OCI-LY7 (cell line): Measurements from ENCODE around the gene KDM4B. TPM values are rescaled to one million over a fixed set of nuclear protein-coding genes. Genes with fewer than 3 reads are reported as not detected.
A peak's percentile ranks its signal among the peaks of the same experiment; 100 is the strongest.

ENCODE experiments used
- BruUV-seq: library from RNA; stranded (reverse); fragments of 400-500 nt; replicated peaks from 2 replicates; lab custom pipeline; 2021; lab: Mats Ljungman, UMichigan
- CTCF ChIA-PET: fragments of 300-600 bp; sonication (Branson Sonifier 250); formaldehyde crosslinking; loops from one replicate; lab custom pipeline; 2022; ENCODE audit warnings: antibody characterized with exemption; ENCODE audit not compliant: unreplicated experiment; lab: Charles Lee
- POLR2A ChIA-PET: fragments of 300-600 bp; sonication (Branson Sonifier 250); formaldehyde crosslinking; loops from one replicate; lab custom pipeline; 2022; ENCODE audit warnings: antibody characterized with exemption; lab: Charles Lee
- DNase-seq: peaks from one replicate; pipeline ENCODE4 v3.0.0-alpha.2; 2015; ENCODE audit warnings: low spot score
- H2AFZ ChIP-seq: fragments of 200-600 bp; sonication (generic), shearing (Covaris generic); 2 replicates; pipeline ENCODE4 v1.6.1; 2014; ENCODE audit warnings: mild to moderate bottlenecking, antibody characterized with exemption, low read length, moderate library complexity
- H3K27ac ChIP-seq: fragments of 200-600 bp; sonication (generic); 2 replicates; pipeline ENCODE4 v1.5.1; 2014; ENCODE audit warnings: mixed run types, low read depth, mild to moderate bottlenecking, moderate library complexity, low read length, inconsistent platforms; ENCODE audit not compliant: poor library complexity, severe bottlenecking
- H3K36me3 ChIP-seq: fragments of 200-600 bp; sonication (generic); 2 replicates; pipeline ENCODE4 v1.6.1; 2014; ENCODE audit warnings: mild to moderate bottlenecking, antibody characterized with exemption, low read length, moderate library complexity, mixed read lengths; ENCODE audit not compliant: insufficient read depth
- H3K4me1 ChIP-seq: fragments of 200-600 bp; sonication (generic); 2 replicates; pipeline ENCODE4 v1.5.1; 2014; ENCODE audit warnings: mild to moderate bottlenecking, low read length; ENCODE audit not compliant: insufficient read depth, poor library complexity, severe bottlenecking
- H3K4me2 ChIP-seq: fragments of 200-600 bp; sonication (generic); 2 replicates; pipeline ENCODE4 v1.6.1; 2014; ENCODE audit warnings: mild to moderate bottlenecking, low read length
- H3K4me3 ChIP-seq: fragments of 200-600 bp; sonication (generic); 2 replicates; pipeline ENCODE4 v1.5.1; 2014; ENCODE audit warnings: mild to moderate bottlenecking, low read depth, low read length; ENCODE audit not compliant: poor library complexity, severe bottlenecking
- H3K79me2 ChIP-seq: fragments of 200-600 bp; sonication (generic); 2 replicates; pipeline ENCODE4 v1.6.1; 2016; ENCODE audit warnings: low read depth, mild to moderate bottlenecking, low read length, moderate library complexity, mixed read lengths; ENCODE audit not compliant: insufficient read depth
- H3K9me2 ChIP-seq: fragments of 200-600 bp; sonication (generic); 2 replicates; pipeline ENCODE4 v1.6.1; 2016; ENCODE audit warnings: mild to moderate bottlenecking, low read length, mixed read lengths; ENCODE audit not compliant: insufficient read depth
- H3K9me3 ChIP-seq: fragments of 200-600 bp; sonication (generic); 2 replicates; pipeline ENCODE4 v1.6.1; 2014; ENCODE audit warnings: mild to moderate bottlenecking, mixed run types, low read length, mixed read lengths
- H4K20me1 ChIP-seq: fragments of 200-600 bp; sonication (generic); 2 replicates; pipeline ENCODE4 v1.6.1; 2014; ENCODE audit warnings: mild to moderate bottlenecking, antibody characterized with exemption, low read length, moderate library complexity, mixed read lengths; ENCODE audit not compliant: insufficient read depth
- CTCF ChIP-seq: fragments of 200-600 bp; sonication (generic); conservative IDR thresholded peaks from 2 replicates; pipeline ENCODE4 v1.5.1; 2014; ENCODE audit warnings: mild to moderate bottlenecking, antibody characterized with exemption, low read length, moderate library complexity, mixed read lengths
- EZH2phosphoT487 ChIP-seq: fragments of 200-600 bp; sonication (generic); IDR thresholded peaks from 2 replicates; pipeline ENCODE4 v1.6.1; 2018; ENCODE audit warnings: low read depth, borderline replicate concordance, mild to moderate bottlenecking, mixed run types, antibody characterized with exemption, low read length, moderate library complexity, mixed read lengths
- intact Hi-C: fragments of 100-400 bp; cut with micrococcal nuclease; formaldehyde crosslinking; loops from one replicate; pipeline ENCODE4 v1.10.0; 2022; ENCODE audit not compliant: unreplicated experiment
- total RNA-seq, 2 experiments: library from RNA; depleted of rRNA in 1 of 2; stranded (reverse); fragments of >200 nt in 1 of 2; shearing (Covaris generic) in 1 of 2; gene quantifications; 2 replicates each; pipeline ENCODE4 v1.2.3, GENCODE V29; 2014 to 2022

The KDM4B gene
- total RNA-seq, 2 experiments from 2014 or later, result 24.3 to 44.2 TPM

DNA sequence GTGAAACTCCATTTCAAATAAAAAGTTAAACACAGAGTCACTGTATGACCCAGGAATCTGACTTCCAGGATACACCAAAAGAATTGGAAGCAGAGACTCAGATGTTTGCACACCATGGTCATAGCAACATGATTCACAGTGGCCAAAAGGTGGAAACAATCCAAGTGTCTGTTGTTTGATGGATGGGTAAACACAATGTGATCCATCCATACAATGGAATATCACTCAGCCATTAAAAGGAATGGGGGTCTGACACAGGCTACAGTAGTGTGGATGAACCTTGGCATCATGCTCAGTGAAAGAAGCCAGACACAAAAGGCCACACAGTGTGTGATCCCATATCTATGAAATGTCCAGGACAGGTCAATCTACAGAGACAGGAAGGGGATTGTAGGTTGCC lies 197.3 kb downstream of the KDM4B start:
- no peak overlapping the region for H3K4me2 ChIP-seq

GRCh38 chr19:5170329-5170745 lies 201.4 kb downstream of the KDM4B start:
- BruUV-seq, result no TSS peak
- no peaks in the 10 kb centered on the region for H3K9me3 ChIP-seq
- H3K4me1 ChIP-seq, result no peaks in the 10 kb centered on the region
- H3K36me3 ChIP-seq, result no peaks in the 10 kb centered on the region
- TF ChIP-seq EZH2phosphoT487, result no peak
- peak; percentile 76 for TF ChIP-seq CTCF
- peak; percentile 20 for DNase-seq
- no peak overlapping the region for H3K4me3 ChIP-seq
- intact Hi-C loops, result no loop called here
- no peak overlapping the region for H3K27ac ChIP-seq
- H4K20me1 ChIP-seq, result no peaks in the 10 kb centered on the region
- no peak overlapping the region for H2AFZ ChIP-seq
- no peaks in the 10 kb centered on the region for H3K9me2 ChIP-seq
- CTCF ChIA-PET, result no interaction called here
- H3K4me2 ChIP-seq, result no peak overlapping the region
- no peaks in the 10 kb centered on the region for H3K79me2 ChIP-seq
- POLR2A ChIA-PET, result no interaction called here

More for the DNA sequence above, 197.3 kb downstream of the KDM4B start:
- Histone ChIP-seq H3K9me2 (no peaks in the 10 kb centered on the region), H3K4me3 (no peak overlapping the region), H3K27ac (no peak overlapping the region), H4K20me1 (no peaks in the 10 kb centered on the region), H3K4me1 (no peaks in the 10 kb centered on the region), H3K9me3 (no peaks in the 10 kb centered on the region), H3K36me3 (no peaks in the 10 kb centered on the region), H3K79me2 (no peaks in the 10 kb centered on the region), H2AFZ (no peak overlapping the region)
- POLR2A ChIA-PET, result no interaction called here
- TF ChIP-seq CTCF (no peak), EZH2phosphoT487 (no peak)
- no peak for DNase-seq
- intact Hi-C loops, result no loop called here
- BruUV-seq, result no TSS peak
- CTCF ChIA-PET, result no interaction called here

DNA sequence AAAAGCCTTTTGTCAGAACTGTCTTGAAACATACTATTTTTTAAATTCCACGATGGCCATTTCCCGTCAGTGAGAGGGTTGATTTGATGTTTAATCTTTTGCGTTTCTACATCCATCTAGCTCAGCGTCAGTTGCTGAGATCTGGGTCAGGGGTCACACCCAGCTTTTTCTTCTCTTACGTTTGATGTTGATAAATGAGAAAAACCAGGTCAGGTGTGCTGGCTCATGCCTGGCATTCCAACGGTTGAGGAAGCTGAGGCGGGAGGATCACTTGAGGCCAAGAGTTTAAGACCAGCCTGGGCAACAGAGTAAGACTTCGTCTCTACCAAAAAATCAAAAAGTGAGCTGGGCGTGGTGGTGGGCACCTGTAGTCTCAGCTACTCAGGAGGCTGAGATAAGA lies 202.8 kb downstream of the KDM4B start:
- Histone ChIP-seq H3K36me3 (no peaks in the 10 kb centered on the region), H2AFZ (no peak overlapping the region), H3K9me3 (no peaks in the 10 kb centered on the region), H3K79me2 (no peaks in the 10 kb centered on the region), H3K27ac (no peak overlapping the region), H3K9me2 (no peaks in the 10 kb centered on the region), H3K4me3 (no peak overlapping the region), H3K4me1 (no peaks in the 10 kb centered on the region), H4K20me1 (no peaks in the 10 kb centered on the region), H3K4me2 (no peak overlapping the region)
- BruUV-seq, result no TSS peak
- CTCF ChIA-PET, result interaction anchor here (0.7 kb wide), 1 partner anchor 169 kb away, joined by 4 read pairs; the partner anchor contains the start of gene PTPRS
- DNase-seq, result no peak
- TF ChIP-seq CTCF (no peak), EZH2phosphoT487 (no peak)
- POLR2A ChIA-PET, result no interaction called here
- intact Hi-C loops, result no loop called here
